Measurements from ENCODE around the gene SYCE3. TPM values are rescaled to one million over a fixed set of nuclear protein-coding genes. Genes with fewer than 3 reads are reported as not detected.

Gene SYCE3
- polyA plus RNA-seq, 3 donors: 1.9 to 3.1 TPM; not detected in 1

DNA sequence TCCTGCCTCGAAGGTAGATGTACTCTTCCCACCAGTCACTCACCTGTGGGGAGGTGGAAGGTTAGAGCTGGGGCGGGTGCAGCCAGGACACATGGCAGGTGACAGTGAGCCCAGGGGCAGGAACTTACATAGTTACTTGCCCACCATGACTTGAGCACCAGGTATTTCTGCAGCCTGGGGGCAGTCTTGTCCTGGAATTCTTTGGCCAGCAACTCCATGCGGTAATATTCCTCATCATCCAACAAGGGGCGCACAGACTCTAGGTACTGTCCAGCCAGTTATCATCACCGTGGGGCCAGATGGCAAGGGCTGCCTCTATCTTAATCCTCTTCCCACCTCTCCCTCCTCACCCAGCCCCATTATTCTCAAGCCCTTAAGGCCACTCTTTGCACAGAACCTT lies 13.4 kb upstream of the SYCE3 start:
- no peak overlapping the region for H2AFZ ChIP-seq (ENCODE audit: insufficient read depth, low read depth, low read length, poor library complexity, severe bottlenecking)
- no peak for TF ChIP-seq CTCF (IDR thresholded peaks at IDR 0.05)
- Mint-ChIP-seq H3K4me3 (peak overlapping the region in 1 of 2 donors; percentile 13), H3K36me3 (peaks cover 47 to 74% of the 10 kb centered on the region in 2 donors), H3K9me3 (no peaks in the 10 kb centered on the region), H3K4me1 (peaks cover 23% of the 10 kb centered on the region), H3K27me3 (ENCODE audit: low read depth in 3 of 3) (peaks cover 2 to 11% (median 8%) of the 10 kb centered on the region in 3 donors), H3K27ac (peak overlapping the region in 1 of 7 donors; percentile 21)
- H3K4me2 ChIP-seq (replicated peaks; ENCODE audit: extremely low read depth, low read length, poor library complexity, severe bottlenecking): no peak overlapping the region
- H3K27me3 ChIP-seq (ENCODE audit: control insufficient read depth in 2 of 2, insufficient read depth in 2 of 2, low read length in 2 of 2): no peaks in the 10 kb centered on the region
- no peak overlapping the region for H3K4me3 ChIP-seq (replicated peaks in 1 of 3; ENCODE audit: low read depth in 2 of 3, low read length in 3 of 3)
- WGBS (ENCODE audit: insufficient coverage): 82% methylated on average over 4 of the region's 5 CpGs
- peak in 1 of 3 donors; percentile 3 for DNase-seq
- peaks cover 26% of the 10 kb centered on the region for H4K20me1 ChIP-seq (ENCODE audit: insufficient read depth, low read length)
- no peak overlapping the region for H3K27ac ChIP-seq (ENCODE audit: low read depth in 1 of 2, low read length in 2 of 2)
- H3K4me1 ChIP-seq (ENCODE audit: control insufficient read depth in 1 of 2, insufficient read depth in 2 of 2, low read length in 2 of 2): peaks cover 11 to 22% of the 10 kb centered on the region in 2 donors
- no peak overlapping the region for H3K9ac ChIP-seq (ENCODE audit: insufficient read depth, low read length, poor library complexity, severe bottlenecking)
- H3K9me3 ChIP-seq (replicated peaks in 1 of 2; ENCODE audit: control insufficient read depth in 1 of 2, insufficient read depth in 1 of 2, low read length in 2 of 2): no peaks in the 10 kb centered on the region
- intact Hi-C loops (cut with micrococcal nuclease): loop anchor here in 1 of 2 donors (5.0 kb wide), 1 partner anchor 64 kb away; no protein-coding TSS in a partner anchor
- H3K36me3 ChIP-seq (replicated peaks in 1 of 2; ENCODE audit: control insufficient read depth in 1 of 2, insufficient read depth in 2 of 2, low read length in 2 of 2): peaks cover 6 to 65% of the 10 kb centered on the region in 2 donors
- peaks cover 1% of the 10 kb centered on the region for H3K79me2 ChIP-seq (ENCODE audit: insufficient read depth, low read length)

- Histone ChIP-seq H4K20me1 (ENCODE audit: insufficient read depth, low read length) (peaks cover 21% of the 10 kb centered on the region), H3K4me3 (replicated peaks in 1 of 3; ENCODE audit: low read depth in 2 of 3, low read length in 3 of 3) (no peak overlapping the region), H3K79me2 (ENCODE audit: insufficient read depth, low read length) (no peaks in the 10 kb centered on the region), H2AFZ (ENCODE audit: insufficient read depth, low read depth, low read length, poor library complexity, severe bottlenecking) (no peak overlapping the region), H3K27ac (ENCODE audit: low read depth in 1 of 2, low read length in 2 of 2) (no peak overlapping the region), H3K9ac (ENCODE audit: insufficient read depth, low read length, poor library complexity, severe bottlenecking) (no peak overlapping the region), H3K9me3 (replicated peaks in 1 of 2; ENCODE audit: control insufficient read depth in 1 of 2, insufficient read depth in 1 of 2, low read length in 2 of 2) (no peaks in the 10 kb centered on the region), H3K4me1 (ENCODE audit: control insufficient read depth in 1 of 2, insufficient read depth in 2 of 2, low read length in 2 of 2) (peaks cover 11 to 20% of the 10 kb centered on the region in 2 donors), H3K36me3 (replicated peaks in 1 of 2; ENCODE audit: control insufficient read depth in 1 of 2, insufficient read depth in 2 of 2, low read length in 2 of 2) (peaks cover 12 to 67% of the 10 kb centered on the region in 2 donors), H3K4me2 (replicated peaks; ENCODE audit: extremely low read depth, low read length, poor library complexity, severe bottlenecking) (no peak overlapping the region), H3K27me3 (ENCODE audit: control insufficient read depth in 2 of 2, insufficient read depth in 2 of 2, low read length in 2 of 2) (no peaks in the 10 kb centered on the region)
- Mint-ChIP-seq H3K27me3 (ENCODE audit: low read depth in 3 of 3) (peaks cover 0 to 11% (median 8%) of the 10 kb centered on the region in 3 donors), H3K4me1 (peaks cover 23% of the 10 kb centered on the region), H3K27ac (peak overlapping the region in 2 of 7 donors; percentile 28 to 73), H3K9me3 (no peaks in the 10 kb centered on the region), H3K4me3 (no peak overlapping the region), H3K36me3 (peaks cover 48 to 74% of the 10 kb centered on the region in 2 donors)
- TF ChIP-seq CTCF (IDR thresholded peaks at IDR 0.05): no peak
- 98% methylated on average over 6 of the region's 8 CpGs for WGBS (ENCODE audit: insufficient coverage)
- no peak for DNase-seq
- intact Hi-C loops (cut with micrococcal nuclease): loop anchor here in 1 of 2 donors (5.0 kb wide), 1 partner anchor 63 kb away; no protein-coding TSS in a partner anchor
Observed at GRCh38 chr22:50575426-50575941, 12.8 kb upstream of the SYCE3 start.

Data from CD14-positive monocyte (primary cell).